ENCODE measurements around the gene MRPL24. TPM values are rescaled to one million over a fixed set of nuclear protein-coding genes. Genes with fewer than 3 reads are reported as not detected.

The MRPL24 gene
- total and polyA plus RNA-seq, 9 of the 15 experiments (the other 6 are each of a cell fraction or from before 2014, with no cell fraction given) = 74.3 to 267 (median 113) TPM

DNA sequence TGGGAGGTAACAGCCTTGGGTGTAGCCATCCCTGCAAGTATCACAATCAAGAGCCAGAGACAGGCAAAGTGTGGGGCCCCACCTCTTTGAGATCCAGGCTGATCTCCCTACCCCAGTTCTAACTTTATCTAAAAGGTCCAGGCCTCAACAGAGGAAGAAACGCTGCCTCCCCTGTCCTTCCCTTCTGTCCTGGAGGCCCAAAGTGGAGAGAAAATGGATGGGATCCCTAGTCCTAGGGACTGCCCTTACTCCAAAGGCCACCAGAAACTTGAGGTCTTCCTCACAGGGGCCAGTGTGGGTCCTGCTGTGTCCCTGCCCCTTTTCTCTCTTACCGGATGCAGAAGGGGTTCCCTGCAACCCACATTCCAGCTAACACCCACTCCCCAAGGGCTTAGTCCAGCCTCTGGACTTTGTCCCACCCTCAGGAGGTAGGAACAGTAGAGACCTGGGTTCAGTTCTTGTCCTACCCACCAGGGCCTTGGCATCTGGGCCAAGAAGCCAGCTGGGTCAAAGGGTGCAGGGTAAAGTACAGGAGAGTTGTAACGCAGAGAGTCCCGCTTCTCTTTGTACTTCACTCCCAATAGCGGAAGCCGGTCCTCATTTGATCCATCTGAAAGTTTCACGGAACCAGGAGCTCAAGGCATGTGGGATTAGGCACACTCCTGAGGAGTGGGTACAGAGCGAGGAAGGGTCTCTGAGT is 8.7 kb upstream of the MRPL24 start (continued):
- TF ChIP-seq, protein P1, sequence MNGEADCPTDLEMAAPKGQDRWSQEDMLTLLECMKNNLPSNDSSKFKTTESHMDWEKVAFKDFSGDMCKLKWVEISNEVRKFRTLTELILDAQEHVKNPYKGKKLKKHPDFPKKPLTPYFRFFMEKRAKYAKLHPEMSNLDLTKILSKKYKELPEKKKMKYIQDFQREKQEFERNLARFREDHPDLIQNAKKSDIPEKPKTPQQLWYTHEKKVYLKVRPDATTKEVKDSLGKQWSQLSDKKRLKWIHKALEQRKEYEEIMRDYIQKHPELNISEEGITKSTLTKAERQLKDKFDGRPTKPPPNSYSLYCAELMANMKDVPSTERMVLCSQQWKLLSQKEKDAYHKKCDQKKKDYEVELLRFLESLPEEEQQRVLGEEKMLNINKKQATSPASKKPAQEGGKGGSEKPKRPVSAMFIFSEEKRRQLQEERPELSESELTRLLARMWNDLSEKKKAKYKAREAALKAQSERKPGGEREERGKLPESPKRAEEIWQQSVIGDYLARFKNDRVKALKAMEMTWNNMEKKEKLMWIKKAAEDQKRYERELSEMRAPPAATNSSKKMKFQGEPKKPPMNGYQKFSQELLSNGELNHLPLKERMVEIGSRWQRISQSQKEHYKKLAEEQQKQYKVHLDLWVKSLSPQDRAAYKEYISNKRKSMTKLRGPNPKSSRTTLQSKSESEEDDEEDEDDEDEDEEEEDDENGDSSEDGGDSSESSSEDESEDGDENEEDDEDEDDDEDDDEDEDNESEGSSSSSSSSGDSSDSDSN (IDR thresholded peaks at IDR 0.05; ENCODE audit: borderline replicate concordance in 1 of 2, low read depth in 2 of 2, low read length in 2 of 2) = 0 out of 4 replicates have a peak, but pooled peaks of 1 of the 2 experiments have one; percentile 53
- TF ChIP-seq ATF3 (IDR thresholded peaks at IDR 0.05) = no peak
- 0 out of 2 replicates have a peak, but pooled peaks have one; percentile 26 for TF ChIP-seq ATF3 (CRISPR knock-in tag; conservative IDR thresholded peaks at IDR 0.05)
- peak; percentile 70; the same call in 1 of the 2 replicates for TF ChIP-seq FOXK1 (CRISPR knock-in tag; IDR thresholded peaks at IDR 0.05; ENCODE audit: borderline replicate concordance)
- 0 out of 2 replicates have a peak, but pooled peaks have one; percentile 4 for TF ChIP-seq DPF2 (IDR thresholded peaks at IDR 0.05)
- TF ChIP-seq ZNF165 (CRISPR knock-in tag; IDR thresholded peaks at IDR 0.05; ENCODE audit: borderline replicate concordance) = no peak
- TF ChIP-seq ZNF384 (IDR thresholded peaks at IDR 0.05; ENCODE audit: low read depth, low read length) = no peak
- TF ChIP-seq KDM2B (CRISPR knock-in tag; IDR thresholded peaks at IDR 0.05) = no peak
- TF ChIP-seq TGIF2 (CRISPR knock-in tag; IDR thresholded peaks at IDR 0.05) = no peak
- no peak for TF ChIP-seq CCNT2 (IDR thresholded peaks at IDR 0.05; ENCODE audit: borderline replicate concordance, extremely low read depth, insufficient read length, low read depth, low read length)
- TF ChIP-seq CBFA2T2 (conservative IDR thresholded peaks at IDR 0.05) = peak; percentile 39
- no peak for TF ChIP-seq SIX5 (IDR thresholded peaks at IDR 0.05; ENCODE audit: borderline replicate concordance in 1 of 2, insufficient read depth in 1 of 2, low read depth in 1 of 2, low read length in 2 of 2)
- no peak for TF ChIP-seq ZBTB1 (CRISPR knock-in tag; IDR thresholded peaks at IDR 0.05; ENCODE audit: borderline replicate concordance, low read depth)
- no peak for TF ChIP-seq CBX5 (IDR thresholded peaks at IDR 0.05; ENCODE audit: borderline replicate concordance, low read depth)
- TF ChIP-seq, protein P2, sequence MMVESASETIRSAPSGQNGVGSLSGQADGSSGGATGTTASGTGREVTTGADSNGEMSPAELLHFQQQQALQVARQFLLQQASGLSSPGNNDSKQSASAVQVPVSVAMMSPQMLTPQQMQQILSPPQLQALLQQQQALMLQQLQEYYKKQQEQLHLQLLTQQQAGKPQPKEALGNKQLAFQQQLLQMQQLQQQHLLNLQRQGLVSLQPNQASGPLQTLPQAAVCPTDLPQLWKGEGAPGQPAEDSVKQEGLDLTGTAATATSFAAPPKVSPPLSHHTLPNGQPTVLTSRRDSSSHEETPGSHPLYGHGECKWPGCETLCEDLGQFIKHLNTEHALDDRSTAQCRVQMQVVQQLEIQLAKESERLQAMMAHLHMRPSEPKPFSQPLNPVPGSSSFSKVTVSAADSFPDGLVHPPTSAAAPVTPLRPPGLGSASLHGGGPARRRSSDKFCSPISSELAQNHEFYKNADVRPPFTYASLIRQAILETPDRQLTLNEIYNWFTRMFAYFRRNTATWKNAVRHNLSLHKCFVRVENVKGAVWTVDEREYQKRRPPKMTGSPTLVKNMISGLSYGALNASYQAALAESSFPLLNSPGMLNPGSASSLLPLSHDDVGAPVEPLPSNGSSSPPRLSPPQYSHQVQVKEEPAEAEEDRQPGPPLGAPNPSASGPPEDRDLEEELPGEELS (CRISPR knock-in tag; IDR thresholded peaks at IDR 0.05; ENCODE audit: borderline replicate concordance) = no peak
- TF ChIP-seq HIVEP1 (CRISPR knock-in tag; IDR thresholded peaks at IDR 0.05) = no peak
- peak; percentile 45 for TF ChIP-seq TBP (optimal IDR thresholded peaks at IDR 0.05; ENCODE audit: low read depth, low read length)
- no peak for TF ChIP-seq C11orf30 (IDR thresholded peaks at IDR 0.05; ENCODE audit: low read depth)
- peak; percentile 14; the same call in 1 of the 2 replicates for TF ChIP-seq CTBP1 (IDR thresholded peaks at IDR 0.05; ENCODE audit: borderline replicate concordance)
- TF ChIP-seq FOS (IDR thresholded peaks at IDR 0.05; ENCODE audit: extremely low read depth, insufficient read length) = no peak
- TF ChIP-seq TEAD4 (IDR thresholded peaks at IDR 0.05; ENCODE audit: low read length) = peak; percentile 28; the same call in 1 of the 2 replicates
- TF ChIP-seq TEAD4 (CRISPR knock-in tag; IDR thresholded peaks at IDR 0.05; ENCODE audit: borderline replicate concordance) = no peak
- peak; percentile 23 for TF ChIP-seq CHD1 (IDR thresholded peaks at IDR 0.05; ENCODE audit: low read length)
- TF ChIP-seq BDP1 (IDR thresholded peaks at IDR 0.05; ENCODE audit: insufficient read depth, insufficient read length) = no peak
- TF ChIP-seq SLC30A9 (CRISPR knock-in tag; IDR thresholded peaks at IDR 0.05) = no peak
